OCI-LY7 (cell line): ENCODE results near the gene ABCA12. TPM values are rescaled to one million over a fixed set of nuclear protein-coding genes. Genes with fewer than 3 reads are reported as not detected.

Experiments
- BruUV-seq: library from RNA; stranded (reverse); fragments of 400-500 nt; replicated peaks from 2 replicates; lab custom pipeline; 2021; lab: Mats Ljungman, UMichigan
- CTCF ChIA-PET: fragments of 300-600 bp; sonication (Branson Sonifier 250); formaldehyde crosslinking; loops from one replicate; lab custom pipeline; 2022; ENCODE audit warnings: antibody characterized with exemption; ENCODE audit not compliant: unreplicated experiment; lab: Charles Lee
- POLR2A ChIA-PET: fragments of 300-600 bp; sonication (Branson Sonifier 250); formaldehyde crosslinking; loops from one replicate; lab custom pipeline; 2022; ENCODE audit warnings: antibody characterized with exemption; lab: Charles Lee
- DNase-seq: peaks from one replicate; pipeline ENCODE4 v3.0.0-alpha.2; 2015; ENCODE audit warnings: low spot score
- H2AFZ ChIP-seq: fragments of 200-600 bp; sonication (generic), shearing (Covaris generic); 2 replicates; pipeline ENCODE4 v1.6.1; 2014; ENCODE audit warnings: mild to moderate bottlenecking, antibody characterized with exemption, low read length, moderate library complexity
- H3K27ac ChIP-seq: fragments of 200-600 bp; sonication (generic); 2 replicates; pipeline ENCODE4 v1.5.1; 2014; ENCODE audit warnings: mixed run types, low read depth, mild to moderate bottlenecking, moderate library complexity, low read length, inconsistent platforms; ENCODE audit not compliant: poor library complexity, severe bottlenecking
- H3K36me3 ChIP-seq: fragments of 200-600 bp; sonication (generic); 2 replicates; pipeline ENCODE4 v1.6.1; 2014; ENCODE audit warnings: mild to moderate bottlenecking, antibody characterized with exemption, low read length, moderate library complexity, mixed read lengths; ENCODE audit not compliant: insufficient read depth
- H3K4me1 ChIP-seq: fragments of 200-600 bp; sonication (generic); 2 replicates; pipeline ENCODE4 v1.5.1; 2014; ENCODE audit warnings: mild to moderate bottlenecking, low read length; ENCODE audit not compliant: insufficient read depth, poor library complexity, severe bottlenecking
- H3K4me2 ChIP-seq: fragments of 200-600 bp; sonication (generic); 2 replicates; pipeline ENCODE4 v1.6.1; 2014; ENCODE audit warnings: mild to moderate bottlenecking, low read length
- H3K4me3 ChIP-seq: fragments of 200-600 bp; sonication (generic); 2 replicates; pipeline ENCODE4 v1.5.1; 2014; ENCODE audit warnings: mild to moderate bottlenecking, low read depth, low read length; ENCODE audit not compliant: poor library complexity, severe bottlenecking
- H3K79me2 ChIP-seq: fragments of 200-600 bp; sonication (generic); 2 replicates; pipeline ENCODE4 v1.6.1; 2016; ENCODE audit warnings: low read depth, mild to moderate bottlenecking, low read length, moderate library complexity, mixed read lengths; ENCODE audit not compliant: insufficient read depth
- H3K9me2 ChIP-seq: fragments of 200-600 bp; sonication (generic); 2 replicates; pipeline ENCODE4 v1.6.1; 2016; ENCODE audit warnings: mild to moderate bottlenecking, low read length, mixed read lengths; ENCODE audit not compliant: insufficient read depth
- H3K9me3 ChIP-seq: fragments of 200-600 bp; sonication (generic); 2 replicates; pipeline ENCODE4 v1.6.1; 2014; ENCODE audit warnings: mild to moderate bottlenecking, mixed run types, low read length, mixed read lengths
- H4K20me1 ChIP-seq: fragments of 200-600 bp; sonication (generic); 2 replicates; pipeline ENCODE4 v1.6.1; 2014; ENCODE audit warnings: mild to moderate bottlenecking, antibody characterized with exemption, low read length, moderate library complexity, mixed read lengths; ENCODE audit not compliant: insufficient read depth
- EZH2phosphoT487 ChIP-seq: fragments of 200-600 bp; sonication (generic); IDR thresholded peaks from 2 replicates; pipeline ENCODE4 v1.6.1; 2018; ENCODE audit warnings: low read depth, borderline replicate concordance, mild to moderate bottlenecking, mixed run types, antibody characterized with exemption, low read length, moderate library complexity, mixed read lengths
- intact Hi-C: fragments of 100-400 bp; cut with micrococcal nuclease; formaldehyde crosslinking; loops from one replicate; pipeline ENCODE4 v1.10.0; 2022; ENCODE audit not compliant: unreplicated experiment
- total RNA-seq, 2 experiments: library from RNA; depleted of rRNA in 1 of 2; stranded (reverse); fragments of >200 nt in 1 of 2; shearing (Covaris generic) in 1 of 2; gene quantifications; 2 replicates each; pipeline ENCODE4 v1.2.3, GENCODE V29; 2014 to 2022
- TF ChIP-seq, protein P1 (sequence below): fragments of 200-600 bp; sonication (generic); conservative IDR thresholded peaks from 2 replicates; pipeline ENCODE4 v1.5.1; 2014; ENCODE audit warnings: mild to moderate bottlenecking, antibody characterized with exemption, low read length, moderate library complexity, mixed read lengths

Gene ABCA12
- total RNA-seq, 2 experiments from 2014 or later = not detected

DNA sequence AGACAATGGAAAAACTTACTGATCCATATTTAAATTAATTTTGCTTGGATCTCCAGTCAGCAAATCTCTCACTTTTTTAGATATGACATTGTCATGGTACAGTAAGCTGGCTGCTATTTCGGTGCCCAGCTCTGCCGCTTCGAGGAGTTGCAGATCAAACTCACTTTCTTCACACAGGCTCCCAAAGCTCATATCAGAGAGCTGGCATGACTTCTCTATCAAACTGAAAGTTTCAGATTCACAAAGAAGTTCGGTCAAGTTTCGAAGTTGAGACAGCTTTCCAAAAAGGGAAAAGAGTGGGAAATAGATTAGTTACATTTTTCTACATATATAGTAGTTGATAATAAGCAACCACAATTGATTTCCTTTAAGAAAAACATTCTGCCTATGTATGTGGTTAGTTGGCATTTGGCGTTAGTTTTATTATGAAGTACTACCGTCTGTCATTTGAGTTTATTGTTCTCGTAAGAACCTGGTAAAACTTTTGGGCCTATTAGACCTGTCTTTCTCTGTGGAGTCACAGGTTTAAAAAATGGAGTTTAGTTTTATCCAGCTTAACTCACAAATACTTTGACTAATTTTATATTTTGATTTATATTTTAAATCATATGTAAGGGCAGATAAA lies 118.8 kb downstream of the ABCA12 start:
- no peaks in the 10 kb centered on the region for H3K9me2 ChIP-seq
- POLR2A ChIA-PET = interaction anchor here (0.7 kb wide), 1 partner anchor 430 kb away, joined by 5 read pairs; no protein-coding TSS in a partner anchor
- no peak overlapping the region for H3K4me2 ChIP-seq
- intact Hi-C loops = no loop called here
- BruUV-seq = no TSS peak
- H3K4me3 ChIP-seq = no peak overlapping the region
- H3K27ac ChIP-seq = no peak overlapping the region
- no peak for DNase-seq
- no peaks in the 10 kb centered on the region for H3K79me2 ChIP-seq
- no peaks in the 10 kb centered on the region for H4K20me1 ChIP-seq
- no peak for TF ChIP-seq EZH2phosphoT487
- TF ChIP-seq, protein P1, sequence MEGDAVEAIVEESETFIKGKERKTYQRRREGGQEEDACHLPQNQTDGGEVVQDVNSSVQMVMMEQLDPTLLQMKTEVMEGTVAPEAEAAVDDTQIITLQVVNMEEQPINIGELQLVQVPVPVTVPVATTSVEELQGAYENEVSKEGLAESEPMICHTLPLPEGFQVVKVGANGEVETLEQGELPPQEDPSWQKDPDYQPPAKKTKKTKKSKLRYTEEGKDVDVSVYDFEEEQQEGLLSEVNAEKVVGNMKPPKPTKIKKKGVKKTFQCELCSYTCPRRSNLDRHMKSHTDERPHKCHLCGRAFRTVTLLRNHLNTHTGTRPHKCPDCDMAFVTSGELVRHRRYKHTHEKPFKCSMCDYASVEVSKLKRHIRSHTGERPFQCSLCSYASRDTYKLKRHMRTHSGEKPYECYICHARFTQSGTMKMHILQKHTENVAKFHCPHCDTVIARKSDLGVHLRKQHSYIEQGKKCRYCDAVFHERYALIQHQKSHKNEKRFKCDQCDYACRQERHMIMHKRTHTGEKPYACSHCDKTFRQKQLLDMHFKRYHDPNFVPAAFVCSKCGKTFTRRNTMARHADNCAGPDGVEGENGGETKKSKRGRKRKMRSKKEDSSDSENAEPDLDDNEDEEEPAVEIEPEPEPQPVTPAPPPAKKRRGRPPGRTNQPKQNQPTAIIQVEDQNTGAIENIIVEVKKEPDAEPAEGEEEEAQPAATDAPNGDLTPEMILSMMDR = no peak
- H3K4me1 ChIP-seq = no peaks in the 10 kb centered on the region
- no peaks in the 10 kb centered on the region for H3K9me3 ChIP-seq
- no peaks in the 10 kb centered on the region for H3K36me3 ChIP-seq
- H2AFZ ChIP-seq = no peak overlapping the region
- CTCF ChIA-PET = no interaction called here

DNA sequence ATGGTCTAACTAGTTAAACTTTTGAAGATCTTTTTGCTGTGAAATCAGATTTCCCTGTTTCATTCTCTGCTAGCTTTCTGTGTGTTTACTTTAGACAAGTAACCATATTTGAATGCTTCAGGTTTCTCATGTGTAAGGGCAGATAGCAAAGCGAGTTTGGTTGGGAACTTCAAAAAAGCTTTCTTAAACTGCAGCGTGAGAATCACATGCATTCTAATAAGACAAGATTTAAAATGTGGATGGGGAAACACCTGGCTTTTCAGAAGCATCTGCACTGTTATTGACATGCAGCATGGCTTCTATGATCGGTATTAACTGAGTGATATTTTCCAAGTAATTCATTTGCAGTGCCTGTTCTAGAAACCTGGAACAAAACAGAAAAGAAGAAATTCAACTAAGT lies 119.3 kb downstream of the ABCA12 start:
- TF ChIP-seq EZH2phosphoT487 = no peak
- TF ChIP-seq, protein P1 = no peak
- no peaks in the 10 kb centered on the region for H3K9me2 ChIP-seq
- intact Hi-C loops = no loop called here
- H4K20me1 ChIP-seq = no peaks in the 10 kb centered on the region
- H3K79me2 ChIP-seq = no peaks in the 10 kb centered on the region
- H3K36me3 ChIP-seq = no peaks in the 10 kb centered on the region
- BruUV-seq = no TSS peak
- ChIA-PET POLR2A (interaction anchor here (0.6 kb wide), 1 partner anchor 227 kb away, joined by 4 read pairs; no protein-coding TSS in a partner anchor), CTCF (no interaction called here)
- H3K9me3 ChIP-seq = no peaks in the 10 kb centered on the region
- H3K27ac ChIP-seq = no peak overlapping the region
- DNase-seq = no peak
- no peak overlapping the region for H2AFZ ChIP-seq
- no peak overlapping the region for H3K4me3 ChIP-seq
- H3K4me1 ChIP-seq = no peaks in the 10 kb centered on the region
- no peak overlapping the region for H3K4me2 ChIP-seq

DNA sequence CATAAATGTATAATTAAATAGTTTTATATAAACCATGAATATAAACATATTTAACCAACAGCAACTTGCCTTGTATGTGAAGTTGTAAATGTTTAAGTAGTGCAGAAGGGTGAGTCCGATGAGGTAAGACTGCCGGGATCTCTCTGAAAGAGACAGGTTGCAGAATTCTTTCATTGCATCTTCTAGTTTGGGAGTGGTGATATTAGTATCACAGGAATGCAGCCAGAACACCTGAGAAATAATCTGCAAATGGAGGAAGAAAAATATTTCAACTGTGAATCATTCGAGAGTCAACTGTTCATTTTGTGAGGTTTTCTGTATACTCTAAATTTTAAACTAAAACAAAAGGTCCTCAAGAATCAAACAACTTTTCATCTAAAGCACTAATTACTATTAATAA lies 123.0 kb downstream of the ABCA12 start:
- no peak for TF ChIP-seq EZH2phosphoT487
- TF ChIP-seq, protein P1 = no peak
- H4K20me1 ChIP-seq = no peaks in the 10 kb centered on the region
- intact Hi-C loops = no loop called here

More for the DNA sequence above, 123.0 kb downstream of the ABCA12 start:
- ChIA-PET POLR2A (interaction anchor here (0.6 kb wide), 1 partner anchor 708 kb away, joined by 3 read pairs; no protein-coding TSS in a partner anchor), CTCF (no interaction called here)
- no TSS peak for BruUV-seq
- no peaks in the 10 kb centered on the region for H3K9me3 ChIP-seq
- no peak overlapping the region for H3K27ac ChIP-seq
- no peaks in the 10 kb centered on the region for H3K36me3 ChIP-seq
- no peak overlapping the region for H3K4me3 ChIP-seq
- H3K4me2 ChIP-seq = no peak overlapping the region
- no peak for DNase-seq
- no peaks in the 10 kb centered on the region for H3K4me1 ChIP-seq
- H3K79me2 ChIP-seq = no peaks in the 10 kb centered on the region
- H2AFZ ChIP-seq = no peak overlapping the region
- no peaks in the 10 kb centered on the region for H3K9me2 ChIP-seq
